A549 (cell line): Measurements from ENCODE around the gene SLC27A2. TPM values are rescaled to one million over a fixed set of nuclear protein-coding genes. Genes with fewer than 3 reads are reported as not detected.

ENCODE experiments used
- ATAC-seq, 2 experiments: fragments of 200-7000 bp in 1 of 2; fragments of >200 bp in 1 of 2; cut with Nextera tagmentation in 1 of 2; cut with Tn5 transposase in 1 of 2; 3 replicates each; pipeline versions ENCODE4 v1.8.0 to v1.9.1; 2018 to 2020; ENCODE audit warnings: mild to moderate bottlenecking in 1 of 2, moderate library complexity in 1 of 2
- CTCF ChIA-PET: fragments of 300-600 bp; sonication (Branson Sonifier 250); formaldehyde crosslinking; extraction: SDS; loops from one replicate; lab custom pipeline; 2021; ENCODE audit warnings: antibody characterized with exemption, inconsistent platforms; lab: Yijun Ruan, JAX
- POLR2A ChIA-PET: fragments of 350-600 bp; formaldehyde crosslinking; extraction: SDS; loops from one replicate; lab custom pipeline; 2021; ENCODE audit warnings: antibody characterized with exemption, inconsistent platforms; lab: Yijun Ruan, JAX
- DNase-seq, 2 experiments: peaks; one replicate each; pipeline versions ENCODE4 v3.0.0 to v3.0.0-alpha.2; 2011 to 2016; ENCODE audit warnings: low read depth in 1 of 2, low spot score in 1 of 2
- FAIRE-seq: peaks from 2 replicates; lab custom pipeline; 2011; peaks lifted over from hg19 to GRCh38; lab: Jason Lieb, UNC
- H3K27ac ChIP-seq, 2 experiments: fragments of >200 bp; sonication (Bioruptor Twin); formaldehyde crosslinking; 3 replicates each; pipeline ENCODE4 v1.5.1; 2016 to 2017
- H3K4me1 ChIP-seq: fragments of >200 bp; sonication (Bioruptor Twin); formaldehyde crosslinking; 3 replicates; pipeline ENCODE4 v1.6.1; 2016
- H3K4me2 ChIP-seq: fragments of >200 bp; sonication (Bioruptor Twin); formaldehyde crosslinking; 3 replicates; pipeline ENCODE4 v1.6.1; 2016
- H3K4me3 ChIP-seq: fragments of >200 bp; sonication (Bioruptor Twin); formaldehyde crosslinking; 3 replicates; pipeline ENCODE4 v1.5.1; 2016
- H3K9me3 ChIP-seq: fragments of >200 bp; sonication (Bioruptor Twin); formaldehyde crosslinking; 3 replicates; pipeline ENCODE4 v1.6.1; 2016
- ATOH8 ChIP-seq: fragments of 250-450 bp; sonication (Bioruptor Pico); IDR thresholded peaks from 2 replicates; pipeline ENCODE4 v1.5.0; 2020; ENCODE audit warnings: low read depth, mild to moderate bottlenecking, moderate library complexity
- CBX8 ChIP-seq: fragments of 200-600 bp; sonication (generic); IDR thresholded peaks from 2 replicates; pipeline ENCODE4 v1.6.1; 2016
- CHD4 ChIP-seq: fragments of 200-600 bp; sonication (generic); IDR thresholded peaks from 2 replicates; pipeline ENCODE4 v1.6.1; 2016; ENCODE audit warnings: antibody characterized with exemption, mild to moderate bottlenecking, borderline replicate concordance
- CTCF ChIP-seq: fragments of >200 bp; sonication (Bioruptor Twin); formaldehyde crosslinking; IDR thresholded peaks from 3 replicates; pipeline ENCODE4 v1.5.1; 2016
- E2F6 ChIP-seq: IDR thresholded peaks from 2 replicates; pipeline ENCODE4 v1.6.1; 2012; ENCODE audit warnings: low read depth, borderline replicate concordance
- GATA3 ChIP-seq: IDR thresholded peaks from 2 replicates; pipeline ENCODE4 v1.6.1; 2012; ENCODE audit warnings: borderline replicate concordance
- HES2 ChIP-seq: fragments of >200 bp; sonication (Bioruptor Twin); formaldehyde crosslinking; IDR thresholded peaks from 2 replicates; pipeline ENCODE4 v1.6.1; 2016
- JUN ChIP-seq, 2 experiments: fragments of >200 bp; sonication (Bioruptor Twin); formaldehyde crosslinking; IDR thresholded peaks; 2 replicates in 1 of 2; 3 replicates in 1 of 2; pipeline ENCODE4 v1.6.1; 2016 to 2017
- KDM1A ChIP-seq: fragments of 200-600 bp; sonication (generic); IDR thresholded peaks from 2 replicates; pipeline ENCODE4 v1.6.1; 2016; ENCODE audit warnings: low read depth, mild to moderate bottlenecking
- KDM5A ChIP-seq: fragments of 200-600 bp; sonication (generic); IDR thresholded peaks from 2 replicates; pipeline ENCODE4 v1.6.1; 2016; ENCODE audit warnings: antibody characterized with exemption, mild to moderate bottlenecking
- MAFK ChIP-seq: fragments of 450-650 bp; IDR thresholded peaks from 2 replicates; pipeline ENCODE4 v1.6.1; 2014; ENCODE audit not compliant: partially characterized antibody
- NFE2L2 ChIP-seq: fragments of 150-350 bp; conservative IDR thresholded peaks from 2 replicates; pipeline ENCODE4 v1.6.1; 2014; ENCODE audit warnings: low read length
- POLR2AphosphoS2 ChIP-seq: conservative IDR thresholded peaks from 2 replicates; pipeline ENCODE4 v1.6.1; 2012; ENCODE audit warnings: low read length, improper control_type of control experiment, inconsistent platforms
- RARB ChIP-seq: fragments of 250-450 bp; sonication (Bioruptor Pico); IDR thresholded peaks from 2 replicates; pipeline ENCODE4 v1.8.0; 2021; ENCODE audit warnings: mild to moderate bottlenecking, moderate library complexity
- REST ChIP-seq: fragments of 200-600 bp; sonication (generic); IDR thresholded peaks from 2 replicates; pipeline ENCODE4 v1.6.1; 2016; ENCODE audit warnings: antibody characterized with exemption, mild to moderate bottlenecking, moderate library complexity
- RNF2 ChIP-seq: fragments of 200-600 bp; sonication (generic); IDR thresholded peaks from 2 replicates; pipeline ENCODE4 v1.6.1; 2016; ENCODE audit warnings: low read depth, mild to moderate bottlenecking, antibody characterized with exemption, moderate library complexity, borderline replicate concordance
- ZSCAN20 ChIP-seq: fragments of 250-450 bp; sonication (Bioruptor Pico); IDR thresholded peaks from 2 replicates; pipeline ENCODE4 v1.8.0; 2022; ENCODE audit warnings: mild to moderate bottlenecking, moderate library complexity
- WGBS: methylation state at CpG from one replicate; pipeline ENCODE4 v1.1.6; 2017; ENCODE audit errors: missing lambda C conversion rate; 5-methylcytosine and 5-hydroxymethylcytosine counted together
- polyA plus RNA-seq, 4 experiments: library from polyadenylated mRNA; depleted of rRNA in 3 of 4; stranded (reverse); fragments of >200 nt; fragmentation: RNase III in 1 of 4; extraction: RNeasy Plus Mini Kit Qiagen cat#74134 plus additional on column Dnase treatment in 1 of 4; gene quantifications; 2 replicates in 3 of 4; 3 replicates in 1 of 4; pipeline ENCODE4 v1.2.3, GENCODE V29; 2011 to 2017

The SLC27A2 gene
- polyA plus RNA-seq, 2 of the 4 experiments (the other 2 are of a cell fraction), result 36.0 to 44.1 TPM

- TF ChIP-seq ZSCAN20, result no peak
- TF ChIP-seq REST, result no peak
- no peak for TF ChIP-seq E2F6
- no peak for TF ChIP-seq JUN (IDR thresholded peaks at IDR 0.05)
- 73% methylated on average over 5 of the region's 5 CpGs for WGBS
- Histone ChIP-seq H3K27ac (no peak overlapping the region), H3K4me3 (no peak overlapping the region), H3K9me3 (0 out of 3 replicates have a peak, but pooled peaks cover 3% of the 10 kb centered on the region), H3K4me2 (no peak overlapping the region), H3K4me1 (peaks cover 9% of the 10 kb centered on the region)
- ChIA-PET POLR2A (no interaction called here), CTCF (interaction anchor here (2.1 kb wide), 1 partner anchor 58 kb away, joined by 6 read pairs; no protein-coding TSS in a partner anchor)
- ATAC-seq, result no peak
- FAIRE-seq, result no peak
- no peak for DNase-seq
Observed at GRCh38 chr15:50206020-50206419, 24.0 kb downstream of the SLC27A2 start.

- TF ChIP-seq CTCF, result no peak
- H3K9me3 ChIP-seq, result peaks cover 15% of the 10 kb centered on the region; the same call in 2 of the 3 replicates
- POLR2A ChIA-PET, result no interaction called here
- 94% methylated on average over 4 of the region's 4 CpGs for WGBS
- H3K4me2 ChIP-seq, result no peak overlapping the region
- no peak for FAIRE-seq
- no peak for DNase-seq
- H3K27ac ChIP-seq, result peak overlapping the region in 1 of 2 experiments; percentile 73; a peak in 2 of 6 replicates
- no peak for ATAC-seq
- H3K4me3 ChIP-seq, result no peak overlapping the region
- CTCF ChIA-PET, result interaction anchor here (0.9 to 2.6 kb wide), 4 partner anchors 20 to 106 kb away, joined by 3 to 7 read pairs (median 4); no protein-coding TSS in a partner anchor
- peaks cover 10% of the 10 kb centered on the region for H3K4me1 ChIP-seq
Observed at GRCh38 chr15:50209809-50210208, 27.8 kb downstream of the SLC27A2 start.

- DNase-seq, result peak in 1 of 2 experiments; percentile 56
- H3K4me3 ChIP-seq, result no peak overlapping the region
- H3K4me2 ChIP-seq, result no peak overlapping the region
- FAIRE-seq, result no peak
- no peak for TF ChIP-seq RNF2
- TF ChIP-seq ATOH8, result no peak
- 0 out of 2 replicates have a peak, but pooled peaks have one; percentile 17 for TF ChIP-seq NFE2L2
- TF ChIP-seq HES2, result no peak
- no peak for TF ChIP-seq CHD4
- peak; percentile 34 for TF ChIP-seq MAFK
- no peak for TF ChIP-seq KDM1A
- no peak for TF ChIP-seq POLR2AphosphoS2
- TF ChIP-seq RARB (CRISPR knock-in tag), result no peak
- TF ChIP-seq CBX8, result no peak
- no peak for TF ChIP-seq GATA3
- TF ChIP-seq KDM5A, result no peak
- WGBS, result 72% methylated on average over 8 of the region's 8 CpGs
- no peak; a peak in 1 of 6 replicates for ATAC-seq
- ChIA-PET POLR2A (no interaction called here), CTCF (interaction anchor here (0.9 to 2.6 kb wide), 4 partner anchors 19 to 105 kb away, joined by 3 to 7 read pairs (median 4); no protein-coding TSS in a partner anchor)
- peaks cover 10% of the 10 kb centered on the region for H3K4me1 ChIP-seq
- H3K9me3 ChIP-seq, result peaks cover 18% of the 10 kb centered on the region; the same call in 2 of the 3 replicates
- H3K27ac ChIP-seq, result peak overlapping the region; percentile 29 to 73; a peak in 5 of 6 replicates
Observed at GRCh38 chr15:50210462-50211157, 28.6 kb downstream of the SLC27A2 start.
